ENCODE data around the gene AFDN. TPM values are rescaled to one million over a fixed set of nuclear protein-coding genes. Genes with fewer than 3 reads are reported as not detected.

The AFDN gene
- total RNA-seq (2022; extraction: Qiagen RNA extraction; ENCODE audit: low read depth) = 14.2 to 21.1 TPM (median 18.7 TPM) in 5 replicates

GRCh38 chr6:167826896-167827582, at the start of gene AFDN:
AFDN (plus strand) TSS chr6:167826911; CDS start chr6:167827133, 222 bp downstream.

GRCh38 chr6:167997642-167998041, 170.9 kb downstream of the AFDN start, which contains the start of gene KIF25:
KIF25 (plus strand) TSS chr6:167997671; CDS start chr6:168029586, 31,915 bp downstream.

Other genes starting within 250 kb of the AFDN start
- 0.05 to 0.22 TPM in 2 of 5 replicates, not detected in the others for gene KIF25, start 170.8 kb downstream of the AFDN start, total RNA-seq (2022; extraction: Qiagen RNA extraction; ENCODE audit: low read depth)